ENCODE measurements around the gene FAM53B.

- TF ChIP-seq POLR2A (IDR thresholded peaks at IDR 0.05) (no peak), CTCF (IDR thresholded peaks at IDR 0.05) (no peak)
Observed at GRCh38 chr10:124609698-124610097, 134.5 kb downstream of the FAM53B start.

Data from Peyer's patch (tissue), 4 donors.